GM23338 (cell line): ENCODE measurements around the gene SEC63. TPM values are rescaled to one million over a fixed set of nuclear protein-coding genes. Genes with fewer than 3 reads are reported as not detected.
"Not testable (repeated sequence)": the region's sequence is repeated elsewhere in the genome, so short reads cannot be mapped to it uniquely, and the experiment has no call there.

Experiments
- ATAC-seq: fragments of 200-7000 bp; cut with Tn5 transposase; 3 replicates; pipeline ENCODE4 v1.9.1; 2020
- DNase-seq: peaks from one replicate; pipeline ENCODE4 v3.0.0-alpha.2; 2015; ENCODE audit warnings: low spot score
- H2AFZ ChIP-seq: fragments of 200-600 bp; sonication (generic); 2 replicates; pipeline ENCODE4 v1.8.0; 2016; ENCODE audit warnings: antibody characterized with exemption, mild to moderate bottlenecking, moderate library complexity
- H3F3A ChIP-seq: fragments of 200-600 bp; sonication (generic); replicated peaks from 2 replicates; pipeline ENCODE4 v1.8.0; 2017; ENCODE audit warnings: antibody characterized with exemption, mixed run types, low read depth
- H3K27ac ChIP-seq: fragments of 200-600 bp; sonication (generic); 2 replicates; pipeline ENCODE4 v1.6.1; 2016; ENCODE audit warnings: low read depth
- H3K27me3 ChIP-seq: fragments of 200-600 bp; sonication (generic); 2 replicates; pipeline ENCODE4 v1.8.0; 2016; ENCODE audit warnings: mild to moderate bottlenecking, mixed run types, moderate library complexity; ENCODE audit not compliant: insufficient read depth
- H3K36me3 ChIP-seq: fragments of 200-600 bp; sonication (generic); 2 replicates; pipeline ENCODE4 v1.8.0; 2016; ENCODE audit warnings: mild to moderate bottlenecking; ENCODE audit not compliant: insufficient read depth
- H3K4me1 ChIP-seq: fragments of 200-600 bp; sonication (generic); 2 replicates; pipeline ENCODE4 v1.8.0; 2016; ENCODE audit warnings: mild to moderate bottlenecking, moderate library complexity; ENCODE audit not compliant: insufficient read depth
- H3K4me2 ChIP-seq: fragments of 200-600 bp; sonication (generic); 2 replicates; pipeline ENCODE4 v1.7.1; 2017; ENCODE audit warnings: mixed run types
- H3K4me3 ChIP-seq: fragments of 200-600 bp; sonication (generic); 2 replicates; pipeline ENCODE4 v1.6.1; 2016; ENCODE audit warnings: mixed run types
- H3K79me2 ChIP-seq: fragments of 200-600 bp; sonication (generic); replicated peaks from 2 replicates; pipeline ENCODE4 v1.8.0; 2017; ENCODE audit warnings: mild to moderate bottlenecking; ENCODE audit not compliant: insufficient read depth
- H3K9me2 ChIP-seq: fragments of 200-600 bp; sonication (generic); 2 replicates; pipeline ENCODE4 v1.8.0; 2017; ENCODE audit not compliant: insufficient read depth
- H4K20me1 ChIP-seq: fragments of 200-600 bp; sonication (generic); replicated peaks from 2 replicates; pipeline ENCODE4 v1.8.0; 2017; ENCODE audit warnings: mild to moderate bottlenecking; ENCODE audit not compliant: insufficient read depth
- H3K27ac Mint-ChIP-seq: 2 replicates; pipeline ENCODE4 v1.8.0; 2020; ENCODE audit warnings: inconsistent platforms, mild to moderate bottlenecking, moderate library complexity, mixed read lengths
- H3K27me3 Mint-ChIP-seq: 3 replicates; pipeline ENCODE4 v1.8.0; 2022; ENCODE audit warnings: low read depth, mild to moderate bottlenecking, moderate library complexity, mixed read lengths, inconsistent platforms; ENCODE audit not compliant: insufficient read depth, poor library complexity
- H3K36me3 Mint-ChIP-seq: 3 replicates; pipeline ENCODE4 v1.8.0; 2021; ENCODE audit warnings: low read depth, mild to moderate bottlenecking, inconsistent platforms, moderate library complexity, mixed read lengths
- H3K4me1 Mint-ChIP-seq: 3 replicates; pipeline ENCODE4 v1.8.0; 2020; ENCODE audit warnings: mild to moderate bottlenecking, inconsistent platforms, mixed read lengths
- H3K4me3 Mint-ChIP-seq: 3 replicates; pipeline ENCODE4 v1.8.0; 2021; ENCODE audit warnings: moderate library complexity, mild to moderate bottlenecking, inconsistent platforms, mixed read lengths
- H3K9me3 Mint-ChIP-seq: 3 replicates; pipeline ENCODE4 v1.8.0; 2020; ENCODE audit warnings: moderate library complexity, mild to moderate bottlenecking, inconsistent platforms, mixed read lengths
- CREB1 ChIP-seq: fragments of 250-450 bp; sonication (Bioruptor Pico); IDR thresholded peaks from 2 replicates; pipeline ENCODE4 v1.5.0; 2020; ENCODE audit warnings: low read depth, mild to moderate bottlenecking, moderate library complexity
- CTCF ChIP-seq, 2 experiments: fragments of 200-600 bp in 1 of 2; sonication (generic) in 1 of 2; conservative IDR thresholded peaks; 2 replicates each; pipeline versions ENCODE4 v1.5.1 to v1.6.1; 2016 to 2017; ENCODE audit warnings: antibody characterized with exemption in 2 of 2, low read depth in 2 of 2, mild to moderate bottlenecking in 2 of 2, moderate library complexity in 1 of 2
- ETS1 ChIP-seq: IDR thresholded peaks from 2 replicates; pipeline ENCODE4 v1.6.1; 2016; ENCODE audit warnings: antibody characterized with exemption
- EZH2phosphoT487 ChIP-seq: fragments of 200-600 bp; sonication (generic); IDR thresholded peaks from one replicate; pipeline ENCODE4 v1.8.1; 2018; ENCODE audit warnings: antibody characterized with exemption; ENCODE audit not compliant: unreplicated experiment
- JUNB ChIP-seq: IDR thresholded peaks from one replicate; pipeline ENCODE4 v1.6.1; 2016; ENCODE audit warnings: antibody characterized with exemption; ENCODE audit not compliant: unreplicated experiment
- POLR2AphosphoS5 ChIP-seq: IDR thresholded peaks from 2 replicates; pipeline ENCODE4 v1.6.1; 2016; ENCODE audit warnings: antibody characterized with exemption, low read depth
- STAT1 ChIP-seq: IDR thresholded peaks from one replicate; pipeline ENCODE4 v1.6.1; 2016; ENCODE audit warnings: antibody characterized with exemption; ENCODE audit not compliant: unreplicated experiment
- ZNF114 ChIP-seq: fragments of 250-450 bp; sonication (Bioruptor Pico); IDR thresholded peaks from 2 replicates; pipeline ENCODE4 v1.5.0; 2020; ENCODE audit warnings: mild to moderate bottlenecking, moderate library complexity
- ZNF462 ChIP-seq: fragments of 250-450 bp; sonication (Bioruptor Pico); IDR thresholded peaks from 2 replicates; pipeline ENCODE4 v1.5.0; 2020; ENCODE audit warnings: mild to moderate bottlenecking, moderate library complexity
- polyA plus RNA-seq: library from polyadenylated mRNA; unstranded; fragments of >200 nt; fragmentation: Nextera tagmentation; extraction: Ambion mirVana; gene quantifications from 2 replicates; pipeline ENCODE4 v1.2.1, GENCODE V29; 2016
- total RNA-seq: library from RNA; depleted of rRNA; stranded (reverse); fragments of >200 nt; shearing (Covaris generic); gene quantifications from 2 replicates; pipeline ENCODE4 v1.2.3, GENCODE V29; 2014

The SEC63 gene
- total and polyA plus RNA-seq, 2 experiments from 2014 or later, result 48.2 to 124 TPM

GRCh38 chr6:107928984-107929383, 29.0 kb downstream of the SEC63 start:
- Histone ChIP-seq H3K27ac (no peak overlapping the region), H3K79me2 (peaks cover 95% of the 10 kb centered on the region), H3F3A (no peaks in the 10 kb centered on the region), H3K9me2 (no peaks in the 10 kb centered on the region), H3K4me1 (no peaks in the 10 kb centered on the region; the same call in 1 of the 2 replicates), H3K4me2 (no peak overlapping the region), H2AFZ (no peak overlapping the region), H3K27me3 (no peaks in the 10 kb centered on the region), H4K20me1 (peaks cover 4% of the 10 kb centered on the region), H3K36me3 (peaks cover 4% of the 10 kb centered on the region; the same call in 1 of the 2 replicates), H3K4me3 (no peak overlapping the region)
- TF ChIP-seq ZNF114 (CRISPR knock-in tag) (no peak), POLR2AphosphoS5 (no peak), ETS1 (no peak), ZNF462 (no peak), CREB1 (CRISPR knock-in tag) (no peak), JUNB (no peak), CTCF (conservative IDR thresholded peaks at IDR 0.05; ENCODE audit: low read depth in 2 of 2) (no peak), STAT1 (no peak), EZH2phosphoT487 (no peak)
- Mint-ChIP-seq H3K9me3 (peaks cover 47% of the 10 kb centered on the region), H3K4me3 (no peak overlapping the region), H3K4me1 (no peaks in the 10 kb centered on the region), H3K27me3 (peaks cover 2% of the 10 kb centered on the region), H3K27ac (no peak overlapping the region), H3K36me3 (peaks cover 94% of the 10 kb centered on the region)
- ATAC-seq (no peak), DNase-seq (no peak)

- not testable (repeated sequence) for DNase-seq, H3K4me2 ChIP-seq, H3K27me3 ChIP-seq, H3K4me1 Mint-ChIP-seq, H2AFZ ChIP-seq, H3K27me3 Mint-ChIP-seq, H3K4me1 ChIP-seq, H4K20me1 ChIP-seq, H3F3A ChIP-seq, H3K4me3 Mint-ChIP-seq, H3K27ac ChIP-seq, H3K4me3 ChIP-seq, ATAC-seq, H3K27ac Mint-ChIP-seq, H3K9me2 ChIP-seq
- H3K79me2 ChIP-seq, result peaks cover 92% of the 10 kb centered on the region
- peaks cover 16% of the 10 kb centered on the region; the same call in 1 of the 2 replicates for H3K36me3 ChIP-seq
- Mint-ChIP-seq H3K36me3 (peaks cover 96% of the 10 kb centered on the region), H3K9me3 (peaks cover 40% of the 10 kb centered on the region)
Observed at GRCh38 chr6:107926697-107927544, 31.1 kb downstream of the SEC63 start.
